Middle frontal gyrus (tissue), 1 donor: ENCODE data around the gene GAB1.

Source experiments
- DNase-seq: peaks from one replicate; pipeline ENCODE4 v3.0.0-alpha.2; 2015; ENCODE audit warnings: low spot score; ENCODE audit errors: extremely low spot score

GAB1 gene

DNA sequence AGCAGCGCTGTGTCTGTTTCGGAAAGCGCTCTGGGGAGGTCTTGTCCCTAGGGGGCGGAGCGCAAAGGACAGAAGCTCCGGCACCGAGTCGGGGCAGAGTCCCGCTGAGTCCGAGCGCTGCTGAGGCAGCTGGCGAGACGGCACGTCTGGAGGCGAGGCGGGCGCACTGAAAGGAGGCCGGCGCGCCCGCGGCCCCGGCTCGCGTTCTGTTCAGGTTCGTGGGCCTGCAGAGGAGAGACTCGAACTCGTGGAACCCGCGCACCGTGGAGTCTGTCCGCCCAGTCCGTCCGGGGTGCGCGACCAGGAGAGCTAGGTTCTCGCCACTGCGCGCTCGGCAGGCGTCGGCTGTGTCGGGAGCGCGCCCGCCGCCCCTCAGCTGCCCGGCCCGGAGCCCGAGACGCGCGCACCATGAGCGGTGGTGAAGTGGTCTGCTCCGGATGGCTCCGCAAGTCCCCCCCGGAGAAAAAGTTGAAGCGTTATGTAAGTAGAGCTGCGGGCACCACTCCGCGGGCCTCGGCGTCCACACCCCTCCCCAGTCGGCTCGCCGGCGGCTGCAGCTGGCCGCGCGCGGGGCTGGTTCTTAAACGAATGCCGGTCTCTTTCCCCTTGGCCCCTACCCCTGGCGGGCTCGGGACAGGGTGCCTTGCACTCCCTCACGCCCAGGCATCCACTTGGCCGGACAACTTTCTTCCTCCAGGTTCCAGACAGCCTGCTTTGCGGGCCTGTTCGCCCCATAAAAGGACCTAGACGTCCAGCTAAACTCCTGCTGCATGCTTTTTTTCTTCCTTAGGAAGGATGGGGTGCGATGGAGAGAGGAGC is at the start of gene GAB1:
GAB1 (plus strand) TSS at position 96 of the 819 bp plus-strand sequence; CDS start at position 409, 313 bp downstream.
- no peak for DNase-seq

DNA sequence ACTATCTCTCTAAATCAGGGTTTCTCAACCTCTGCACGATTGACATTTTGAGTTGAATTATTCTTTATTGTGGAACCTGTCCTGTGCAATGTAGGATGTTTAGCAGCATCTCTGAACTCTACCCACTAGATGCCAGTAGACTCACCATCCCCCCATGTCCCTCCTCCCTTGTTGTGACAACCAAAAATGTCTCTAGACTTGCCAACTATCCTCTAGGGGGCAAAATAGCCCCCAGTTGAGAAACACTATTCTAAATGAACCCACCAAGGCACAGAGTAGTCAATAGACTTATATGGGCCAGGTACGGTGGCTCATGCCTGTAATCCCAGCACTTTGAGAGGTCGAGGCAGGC is 49.1 kb upstream of the GAB1 start:
- no peak for DNase-seq

DNA sequence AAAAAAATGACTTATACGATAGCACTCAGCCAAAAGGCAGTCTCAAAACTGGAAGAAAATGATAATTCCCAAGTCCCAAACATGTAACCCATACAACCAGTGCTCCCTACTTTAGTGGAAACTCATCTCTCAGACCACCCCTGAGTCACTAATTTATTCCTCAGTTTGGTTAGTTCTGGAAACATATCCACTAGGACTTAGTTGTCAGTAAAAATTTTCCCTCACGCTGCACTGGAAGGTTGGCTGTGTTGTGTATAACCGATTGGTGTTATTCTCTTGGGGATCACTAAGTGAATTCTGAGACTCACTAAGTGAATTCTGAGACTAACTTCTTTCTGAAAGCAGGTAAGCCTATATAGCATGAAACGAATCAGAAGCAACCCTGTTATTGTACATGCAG is 48.5 kb upstream of the GAB1 start:
- no peak for DNase-seq

DNA sequence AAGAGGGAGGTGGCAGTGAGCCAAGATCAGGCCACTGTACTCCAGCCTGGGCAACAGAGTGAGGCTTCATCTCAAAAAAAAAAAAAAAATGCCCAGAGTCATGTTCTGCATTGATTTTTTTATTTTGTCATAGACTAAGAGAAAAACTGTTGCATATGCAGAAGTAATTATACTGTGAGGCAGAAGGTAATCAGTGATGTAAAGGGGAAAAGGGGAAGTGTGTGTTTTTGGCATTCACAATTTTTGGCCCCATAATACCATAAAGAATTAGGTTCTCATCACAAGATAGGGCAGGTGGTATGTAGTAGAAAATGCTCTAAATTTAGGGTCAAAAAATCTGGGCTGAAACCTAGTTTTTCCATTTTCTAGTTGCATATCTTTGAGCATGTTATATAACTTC is 47.3 kb upstream of the GAB1 start:
- no peak for DNase-seq

DNA sequence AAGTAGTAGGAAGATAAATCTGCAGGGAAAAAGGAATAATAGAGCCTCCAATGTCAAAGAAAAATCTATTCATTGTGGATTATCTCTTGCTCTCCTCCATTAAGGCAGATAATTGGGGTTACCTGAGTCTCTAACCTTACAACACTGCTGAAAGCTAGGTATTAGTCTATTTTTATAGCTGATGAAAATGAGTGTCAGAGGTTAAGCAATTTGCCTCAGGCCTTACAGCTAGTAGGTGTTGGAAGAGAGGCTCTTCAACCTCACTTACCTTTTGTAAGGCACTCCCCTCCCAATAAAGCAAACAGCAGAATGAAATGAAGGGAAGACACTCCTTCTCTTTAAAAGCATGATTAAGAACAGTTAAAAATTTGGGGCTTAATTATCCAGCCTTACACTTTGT is 45.4 kb upstream of the GAB1 start:
- no peak for DNase-seq

DNA sequence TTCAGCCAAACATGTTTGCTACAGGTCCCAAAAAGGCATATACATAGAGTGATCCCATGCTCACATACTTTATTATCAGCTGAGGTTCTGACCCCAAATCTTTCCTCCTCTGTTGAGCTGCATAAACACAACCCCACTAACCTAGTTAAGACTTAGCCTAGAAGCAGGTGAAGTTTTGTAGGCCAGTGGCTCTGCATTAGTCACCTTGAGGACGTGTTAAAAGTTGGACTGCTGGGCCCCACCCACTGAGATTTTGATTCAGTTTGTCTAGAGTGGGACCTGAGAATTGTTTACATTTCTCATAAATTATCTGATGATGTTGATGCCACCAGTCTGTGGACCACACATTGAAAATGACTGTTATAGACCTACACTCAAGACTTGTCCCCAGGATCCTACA is 43.8 kb upstream of the GAB1 start:
- DNase-seq = no peak

DNA sequence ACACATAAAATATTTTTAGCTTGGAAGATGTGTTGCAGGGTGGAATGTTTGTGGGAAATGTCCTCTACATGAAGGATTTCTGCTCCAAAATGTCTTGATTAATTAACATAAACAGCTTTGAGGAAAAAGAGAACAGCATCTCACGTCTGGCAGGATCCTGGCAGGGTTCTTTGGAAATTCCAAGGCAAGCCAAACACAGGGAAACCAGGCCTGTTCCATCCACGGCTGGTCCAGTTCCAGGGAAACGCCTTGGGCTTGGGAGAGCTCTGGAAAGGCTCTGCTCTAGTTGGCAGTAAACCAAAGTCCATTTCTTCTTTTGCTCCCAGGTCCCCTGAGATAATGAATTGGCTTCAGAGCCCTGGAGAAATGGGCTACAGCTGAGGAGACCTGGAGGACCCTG is 42.4 kb upstream of the GAB1 start:
- DNase-seq = no peak

DNA sequence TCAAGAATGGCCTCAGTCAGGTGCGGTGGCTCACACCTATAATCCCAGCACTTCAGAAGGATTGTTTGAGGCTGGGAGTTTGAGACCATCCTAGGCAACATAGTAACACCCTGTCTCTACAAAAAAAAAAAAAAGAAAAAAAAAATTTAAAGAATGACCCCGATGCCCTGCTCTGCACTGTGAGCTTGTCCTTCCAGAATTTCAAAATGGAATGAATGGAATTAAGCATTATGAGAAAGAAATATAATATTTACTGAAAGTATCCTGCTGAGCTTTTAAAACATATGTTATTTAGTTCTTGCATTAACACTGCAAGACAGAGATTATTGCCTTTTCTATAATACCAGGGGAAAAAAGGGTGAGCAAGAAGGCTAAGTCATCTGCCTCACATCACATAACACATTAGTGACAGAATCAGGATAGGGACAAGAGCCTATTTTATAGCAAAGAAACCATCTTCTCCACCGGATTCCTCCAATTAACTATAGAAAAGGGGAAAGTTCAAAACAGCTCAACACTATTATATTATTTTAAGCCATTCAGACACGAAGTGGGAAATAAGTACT is 41.9 kb upstream of the GAB1 start:
- DNase-seq = no peak

DNA sequence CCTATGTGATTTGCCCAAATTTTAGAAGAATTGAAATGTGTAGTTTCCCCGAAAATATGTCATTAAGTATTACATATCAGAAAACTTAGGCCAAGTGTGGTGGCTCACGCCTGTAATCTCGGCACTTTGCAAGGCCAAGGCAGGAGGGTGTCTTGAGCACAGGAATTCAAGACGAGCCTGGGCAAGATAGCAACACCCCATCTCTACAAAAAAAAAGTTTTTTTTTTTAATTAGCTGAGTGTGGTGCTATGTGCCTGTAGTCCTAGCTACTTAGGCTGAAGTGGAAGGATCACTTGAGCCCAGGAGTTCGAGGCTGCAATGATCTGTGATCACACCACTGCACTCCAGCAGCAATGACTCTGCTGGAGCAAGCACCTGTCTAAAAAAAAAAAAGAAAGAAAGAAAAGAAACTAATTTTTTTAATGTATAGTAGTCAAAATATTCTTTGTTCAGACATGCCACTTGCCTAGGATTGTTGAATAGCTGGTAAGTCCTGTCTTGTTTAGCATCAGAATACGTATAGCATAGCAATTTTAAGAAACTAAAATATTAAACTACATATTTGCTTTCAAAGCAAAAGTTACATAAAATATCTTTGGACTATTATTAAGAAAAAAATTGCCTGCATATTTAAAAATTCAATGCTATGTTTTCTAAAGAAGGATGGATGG is 40.1 kb upstream of the GAB1 start:
- DNase-seq = no peak

DNA sequence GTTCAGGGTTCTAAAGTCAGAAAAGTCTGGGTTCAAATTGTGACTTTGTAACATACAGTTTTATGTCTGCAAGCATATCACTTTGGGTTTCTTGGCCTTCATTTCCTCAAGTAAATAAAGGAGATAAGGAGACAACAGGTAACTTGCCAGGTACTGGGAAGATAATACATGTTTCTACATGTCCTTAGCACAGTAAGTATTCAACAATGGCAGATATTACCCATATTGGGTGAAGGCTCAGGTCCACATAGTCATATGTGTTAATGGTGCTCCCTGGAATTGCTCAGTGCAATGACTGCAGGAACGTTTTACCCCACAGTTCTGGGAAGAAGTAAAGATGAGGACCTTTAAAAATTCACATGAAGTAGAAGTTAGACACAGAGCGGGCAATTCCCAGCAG is 35.8 kb upstream of the GAB1 start:
- no peak for DNase-seq

DNA sequence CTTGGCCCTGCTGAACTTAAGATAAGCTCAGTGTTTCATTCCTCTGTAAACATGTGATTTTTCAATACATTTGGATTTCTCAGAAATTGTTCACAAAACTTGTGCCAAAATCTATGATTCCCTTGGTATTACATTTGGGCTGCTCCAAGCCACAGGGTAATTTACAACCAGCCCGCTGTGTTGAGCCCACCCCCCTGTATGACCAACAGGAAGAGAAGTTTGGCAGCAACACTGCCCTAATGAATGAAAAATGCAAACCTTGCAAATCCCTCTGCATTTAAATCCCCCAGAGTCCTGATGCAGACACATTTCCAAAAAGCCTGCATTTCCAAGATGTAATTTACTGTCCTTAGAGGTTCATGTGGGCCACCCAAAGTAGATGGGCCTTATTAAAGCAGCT is 34.1 kb upstream of the GAB1 start:
- DNase-seq = no peak

DNA sequence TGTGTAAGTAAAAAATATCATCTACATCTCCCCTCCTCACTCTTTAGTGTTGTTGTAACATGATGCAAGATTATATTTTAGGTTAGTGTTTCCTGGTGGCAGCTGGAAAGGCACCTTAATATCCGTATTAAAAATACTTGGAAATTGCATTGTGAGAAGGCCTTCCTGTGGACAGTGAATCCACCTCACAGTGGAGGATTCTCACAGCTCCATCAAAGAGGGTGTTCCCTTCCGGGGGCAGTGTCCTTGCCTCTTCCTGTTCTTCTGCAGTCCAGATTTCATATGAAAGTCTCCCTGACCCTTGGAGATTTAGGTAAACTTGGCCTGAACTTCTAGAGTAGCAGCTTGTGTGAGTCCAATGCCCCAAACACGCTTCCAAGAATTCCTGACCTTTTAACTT is 29.9 kb upstream of the GAB1 start:
- DNase-seq = no peak

DNA sequence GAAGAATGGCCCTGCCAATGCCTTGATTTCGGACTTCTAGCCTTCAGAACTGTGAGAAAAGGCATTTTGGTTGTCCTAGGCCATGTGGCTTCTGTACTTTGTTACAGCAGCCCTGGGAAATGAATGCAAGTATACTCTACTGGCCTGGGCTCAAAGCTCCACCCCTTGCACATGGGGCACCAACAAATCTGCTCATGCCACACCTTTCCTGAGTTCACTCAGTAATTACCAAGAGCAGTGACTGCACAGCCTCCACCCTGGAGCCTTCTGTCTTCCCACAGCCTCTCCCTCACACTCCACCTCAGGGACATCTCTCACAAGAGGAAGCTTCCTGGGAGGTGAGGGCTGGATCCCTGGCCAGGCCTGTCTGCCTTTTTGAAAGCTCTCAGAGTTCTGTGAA is 29.1 kb upstream of the GAB1 start:
- no peak for DNase-seq

DNA sequence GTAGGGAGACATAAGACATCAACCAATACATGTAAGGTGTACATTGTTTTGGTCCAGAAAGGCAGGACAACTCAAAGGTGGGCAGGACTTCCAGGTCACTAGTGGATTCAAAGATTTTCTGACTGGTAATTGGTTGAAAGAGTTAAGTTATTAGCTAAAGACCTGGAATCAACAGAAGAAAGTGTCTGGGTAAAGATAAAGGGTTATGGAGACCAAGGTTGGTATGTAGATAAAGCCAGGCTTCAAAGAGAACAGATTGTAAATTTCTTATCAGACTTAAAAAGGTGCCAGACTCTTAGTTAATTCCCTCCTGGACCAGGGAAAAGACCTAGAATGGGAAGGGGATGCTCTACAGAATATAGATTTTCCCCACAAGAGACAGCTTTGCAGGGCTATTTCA is 28.3 kb upstream of the GAB1 start:
- no peak for DNase-seq

DNA sequence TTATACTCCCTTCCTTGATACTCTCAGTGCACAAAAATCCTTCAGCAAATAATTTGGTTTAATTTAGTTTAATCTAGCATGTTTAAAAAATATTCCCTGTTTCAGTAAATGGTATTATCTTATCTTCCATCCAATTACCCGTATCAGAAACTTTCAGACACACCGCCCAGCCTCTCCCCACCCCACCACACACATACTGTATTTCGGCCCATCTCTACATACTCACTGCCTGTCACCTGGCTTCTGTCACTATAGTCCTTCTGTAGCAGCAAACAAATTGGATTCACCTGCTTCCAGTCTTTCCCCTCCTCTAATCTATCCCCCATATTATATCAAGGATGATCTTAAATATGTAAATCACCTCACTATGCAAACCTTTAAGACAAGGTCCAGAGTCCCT is 24.8 kb upstream of the GAB1 start:
- DNase-seq = no peak

DNA sequence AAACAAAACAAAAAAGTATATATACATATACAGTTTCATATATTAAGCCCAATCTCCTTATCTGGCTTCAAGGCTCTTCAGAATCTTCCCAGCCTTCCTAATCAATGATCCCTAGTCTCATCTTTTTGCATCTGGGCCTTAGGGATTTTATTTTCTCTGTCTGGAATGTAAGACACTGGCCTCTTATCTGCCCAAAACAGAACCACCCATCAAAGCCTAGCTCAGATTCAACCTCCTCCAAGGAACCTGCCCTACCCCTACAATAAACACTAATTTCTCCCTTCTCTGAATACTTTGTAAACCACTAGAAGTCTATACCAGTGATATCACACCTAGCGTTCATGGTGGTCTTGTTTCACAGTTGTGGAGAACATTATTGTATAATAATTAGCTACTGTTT is 23.2 kb upstream of the GAB1 start:
- DNase-seq = no peak

DNA sequence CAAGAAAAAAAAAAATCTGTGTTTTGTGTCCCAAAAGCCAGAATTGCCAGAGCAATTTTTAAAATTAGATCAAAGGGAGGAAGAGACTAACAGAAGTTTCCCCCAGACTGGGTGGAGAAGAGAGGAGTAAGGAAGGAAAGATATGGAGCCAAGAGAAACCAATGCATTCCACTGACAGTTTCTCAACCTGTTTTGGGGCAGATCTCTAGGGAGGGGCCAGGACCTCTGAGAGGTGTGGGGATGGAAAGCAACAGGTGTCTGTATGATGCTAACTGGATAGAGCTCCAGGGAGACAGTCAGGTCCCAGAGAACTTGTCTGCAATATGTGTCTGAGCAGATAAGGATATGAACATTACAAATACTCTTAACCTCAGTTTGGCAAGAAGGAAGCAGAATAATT is 22.7 kb upstream of the GAB1 start:
- DNase-seq = no peak

DNA sequence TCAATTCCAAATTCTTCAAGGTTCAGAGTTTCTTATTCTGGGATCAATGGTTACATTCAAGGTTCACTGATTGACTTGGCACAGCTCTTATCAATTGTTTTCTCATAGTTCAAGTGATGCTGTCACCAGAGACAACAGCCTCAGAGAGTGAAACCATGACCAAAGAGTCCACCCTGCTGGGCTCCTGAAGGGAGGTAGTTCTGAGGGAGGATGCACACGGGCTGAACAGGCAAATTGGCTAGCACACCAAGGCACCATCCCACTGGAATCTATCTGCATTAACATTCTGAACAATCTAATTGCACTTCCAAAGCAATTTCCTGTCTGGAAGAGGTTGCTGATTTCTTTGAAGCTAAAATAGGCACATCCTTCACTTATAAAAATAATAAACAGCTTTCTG is 16.6 kb upstream of the GAB1 start:
- no peak for DNase-seq

DNA sequence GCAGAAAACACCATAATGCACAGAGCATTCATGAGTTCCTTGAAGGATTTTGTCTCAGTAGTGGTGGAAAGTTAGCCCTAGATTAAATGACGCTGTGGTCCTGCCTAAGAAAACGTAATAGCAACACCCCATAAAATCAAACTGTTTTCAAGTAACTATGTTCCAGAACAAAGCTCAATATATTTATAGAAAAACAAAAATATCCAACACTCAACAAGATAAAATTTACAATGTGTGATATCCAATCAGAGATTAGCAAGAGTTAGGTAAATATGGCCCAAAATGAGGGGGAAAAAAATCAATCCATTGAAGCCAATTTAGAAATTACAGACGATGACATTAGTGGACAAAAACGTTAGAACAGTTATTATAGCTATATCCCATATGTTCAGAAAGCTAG is 9.9 kb upstream of the GAB1 start:
- DNase-seq = no peak

DNA sequence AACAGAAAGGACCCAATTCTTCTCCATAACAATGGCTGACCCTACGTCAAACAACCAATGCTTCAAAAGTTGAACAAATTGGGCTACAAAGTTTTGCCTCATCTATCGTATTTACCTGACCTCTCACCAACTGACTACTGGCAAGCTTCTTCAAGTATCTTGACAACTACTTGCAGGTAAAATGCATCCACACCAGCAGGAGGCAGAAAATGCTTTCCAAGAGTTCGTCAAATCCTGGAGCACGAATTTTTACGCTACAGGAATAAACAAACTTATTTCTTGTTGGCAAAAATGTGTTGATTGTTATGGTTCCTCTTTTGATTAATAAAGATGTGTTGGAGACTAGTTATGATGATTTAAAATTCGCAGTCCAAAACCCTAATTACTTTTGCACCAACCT is 6.7 kb upstream of the GAB1 start:
- no peak for DNase-seq

DNA sequence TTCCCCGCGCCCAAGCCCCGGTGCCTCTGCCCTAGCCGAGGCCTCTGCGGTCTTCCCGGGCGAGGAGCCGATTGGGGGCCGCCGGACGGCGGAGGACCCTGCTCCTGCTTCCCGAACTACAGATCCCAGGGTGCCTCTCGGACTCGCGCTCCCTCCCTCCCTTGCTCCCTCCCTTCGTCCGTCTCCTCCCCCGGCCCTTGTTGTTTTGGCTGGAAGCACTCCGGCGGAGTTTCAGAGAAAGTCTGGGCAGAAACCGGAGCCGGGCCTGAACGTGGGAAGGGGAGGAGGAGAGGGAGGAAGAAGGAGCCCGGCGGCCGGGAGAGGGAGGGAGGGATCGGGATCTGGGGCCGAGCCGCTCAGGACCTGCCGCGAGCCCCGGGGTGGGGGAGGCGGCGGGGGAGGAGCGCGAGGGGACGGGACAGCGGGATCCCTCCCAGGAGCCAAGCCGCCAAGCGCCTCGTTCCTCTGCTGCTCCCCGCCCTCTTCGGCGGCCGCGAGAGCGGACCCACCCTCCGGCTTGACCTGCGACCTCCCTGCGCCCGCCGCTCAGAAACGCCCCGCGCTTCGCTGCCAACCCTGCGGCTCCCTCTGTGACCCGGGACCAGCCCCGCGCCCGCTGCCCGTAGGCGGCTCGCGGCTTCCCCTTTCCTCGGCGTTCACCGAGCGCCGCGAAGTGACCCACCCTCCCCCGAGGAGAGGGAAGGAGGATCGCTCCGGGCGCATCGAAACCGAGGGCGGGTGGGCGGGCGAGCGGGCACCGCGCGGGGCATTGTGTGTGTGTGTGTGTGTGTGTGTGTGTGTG is 496 bp upstream of the GAB1 start:
- DNase-seq = no peak
